ENCODE results near the gene ZMYND19.
"Not testable (repeated sequence)": the region's sequence is repeated elsewhere in the genome, so short reads cannot be mapped to it uniquely, and the experiment has no call there.

ZMYND19 gene

DNA sequence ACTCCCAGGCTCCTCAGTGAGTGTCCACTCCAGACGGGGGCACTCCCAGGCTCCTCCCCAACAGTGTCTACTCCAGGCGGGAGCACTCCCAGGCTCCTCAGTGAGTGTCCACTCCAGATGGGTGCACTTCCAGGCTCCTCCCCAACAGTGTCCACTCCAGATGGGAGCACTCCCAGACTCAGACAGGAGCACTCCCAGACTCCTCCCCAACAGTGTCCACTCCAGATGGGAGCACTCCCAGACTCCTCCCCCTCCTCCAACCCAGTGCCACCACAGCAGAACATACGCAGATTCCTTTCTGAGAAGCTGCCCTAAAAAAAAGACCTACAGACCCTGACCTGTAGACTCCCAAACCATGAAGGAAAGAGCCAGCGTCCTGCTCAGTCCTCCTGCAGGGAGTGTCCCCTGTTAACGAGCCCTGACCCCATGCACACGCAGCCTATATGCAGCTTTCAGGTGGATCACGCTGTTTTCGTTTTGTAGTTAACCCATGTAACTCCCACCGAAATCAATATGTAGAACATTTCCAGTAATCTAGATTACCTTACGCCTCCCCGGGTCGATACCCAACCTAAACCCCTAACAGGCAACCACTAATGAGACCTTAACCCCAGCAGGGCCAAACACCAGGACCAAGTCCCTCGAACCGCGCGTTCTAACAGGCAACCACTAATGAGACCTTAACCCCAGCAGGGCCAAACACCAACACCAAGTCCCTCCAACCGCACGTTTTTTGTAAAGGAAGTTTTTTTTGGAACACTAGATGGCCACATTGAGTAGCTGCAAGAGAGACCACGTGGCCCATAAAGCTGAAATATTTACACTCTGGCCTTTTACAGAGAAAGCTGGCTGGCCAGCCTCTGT lies 55.8 kb downstream of the ZMYND19 start:
- H3K4me1 ChIP-seq (ENCODE audit: control insufficient read depth, insufficient read depth, low read length): peaks cover 9% of the 10 kb centered on the region
- peaks cover 3% of the 10 kb centered on the region for H3K36me3 ChIP-seq (ENCODE audit: control insufficient read depth, insufficient read depth, low read length, severe bottlenecking)
- no peak overlapping the region for H3K4me3 ChIP-seq (ENCODE audit: low read length)
- H3K9me3 ChIP-seq (ENCODE audit: control insufficient read depth, low read length): no peaks in the 10 kb centered on the region
- H3K9ac ChIP-seq (ENCODE audit: low read length): peak overlapping the region; percentile 42
- peak; percentile 79 for DNase-seq (ENCODE audit: low read depth)
- H3K27me3 ChIP-seq (replicated peaks; ENCODE audit: control insufficient read depth, insufficient read depth, low read length): no peaks in the 10 kb centered on the region

DNA sequence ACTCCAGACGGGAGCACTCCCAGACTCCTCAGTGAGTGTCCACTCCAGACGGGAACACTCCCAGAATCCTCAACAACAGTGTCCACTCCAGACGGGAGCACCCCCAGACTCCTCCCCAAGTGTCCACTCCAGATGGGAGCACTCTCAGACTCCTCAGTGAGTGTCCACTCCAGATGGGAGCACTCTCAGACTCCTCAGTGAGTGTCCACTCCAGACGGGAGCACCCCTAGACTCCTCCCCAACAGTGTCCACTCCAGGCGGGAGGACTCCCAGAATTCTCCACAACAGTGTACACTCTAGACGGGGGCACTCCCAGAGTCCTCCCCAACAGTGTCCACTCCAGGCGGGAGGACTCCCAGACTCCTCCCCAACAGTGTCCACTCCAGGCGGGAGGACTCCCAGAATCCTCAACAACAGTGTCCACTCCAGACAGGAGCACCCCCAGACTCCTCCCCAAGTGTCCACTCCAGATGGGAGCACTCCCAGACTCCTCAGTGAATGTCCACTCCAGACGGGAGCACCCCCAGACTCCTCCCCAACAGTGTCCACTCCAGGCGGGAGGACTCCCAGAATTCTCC lies 57.3 kb downstream of the ZMYND19 start:
- H3K4me3 ChIP-seq (ENCODE audit: low read length); H3K4me1 ChIP-seq (ENCODE audit: control insufficient read depth, insufficient read depth, low read length); H3K9me3 ChIP-seq (ENCODE audit: control insufficient read depth, low read length); H3K27me3 ChIP-seq (replicated peaks; ENCODE audit: control insufficient read depth, insufficient read depth, low read length); H3K36me3 ChIP-seq (ENCODE audit: control insufficient read depth, insufficient read depth, low read length, severe bottlenecking); H3K9ac ChIP-seq (ENCODE audit: low read length); DNase-seq (ENCODE audit: low read depth): not testable (repeated sequence)

Data from adipocyte (in vitro differentiated cells).